ENCODE measurements around the gene CACNA1C.

- TF ChIP-seq TAF1 (IDR thresholded peaks at IDR 0.05; ENCODE audit: low read depth, low read length), result no peak
- no peak for TF ChIP-seq POLR2A (IDR thresholded peaks at IDR 0.05; ENCODE audit: low read depth, low read length)
Measured at GRCh38 chr12:2429032-2429431, 376.2 kb downstream of the CACNA1C start.

All from GM12891 (cell line).